Gastrocnemius medialis (tissue), 4 donors: Measurements from ENCODE around the gene PIAS2. TPM values are rescaled to one million over a fixed set of nuclear protein-coding genes. Genes with fewer than 3 reads are reported as not detected.

Source experiments
- ATAC-seq, 2 donors: fragments of 150-250 bp; one replicate each; pipeline ENCODE4 v1.9.1; 2016
- DNase-seq, 2 donors: peaks; one replicate each; pipeline ENCODE4 v3.0.0-alpha.2; 2019
- H3K27ac ChIP-seq, 4 donors: fragments of 200-600 bp; sonication (generic); 1 replicate in 1 of 4; 2 replicates in 3 of 4; pipeline ENCODE4 v1.5.1; 2016 to 2018; ENCODE audit warnings: mild to moderate bottlenecking in 2 of 4, moderate library complexity in 1 of 4
- H3K27me3 ChIP-seq, 3 donors: fragments of 200-600 bp; sonication (generic) in 2 of 3; 1 replicate in 1 of 3; 2 replicates in 2 of 3; pipeline versions ENCODE4 v1.5.1 to v1.6.0; 2016 to 2019; ENCODE audit warnings: mild to moderate bottlenecking in 1 of 3, moderate library complexity in 1 of 3
- H3K36me3 ChIP-seq, 2 donors: fragments of 200-600 bp; sonication (generic) in 1 of 2; one replicate each; pipeline ENCODE4 v1.5.1; 2017 to 2018
- H3K4me1 ChIP-seq, 2 donors: fragments of 200-600 bp; sonication (generic) in 1 of 2; one replicate each; pipeline ENCODE4 v1.5.1; 2016 to 2017; ENCODE audit warnings: mild to moderate bottlenecking in 2 of 2
- H3K4me3 ChIP-seq, 4 donors: fragments of 200-600 bp; sonication (generic) in 3 of 4; 1 replicate in 1 of 4; 2 replicates in 3 of 4; pipeline ENCODE4 v1.5.1; 2016 to 2019; ENCODE audit warnings: mild to moderate bottlenecking in 2 of 4
- H3K9me3 ChIP-seq, 3 donors: fragments of 200-600 bp; sonication (generic) in 2 of 3; 1 replicate in 1 of 3; 2 replicates in 2 of 3; pipeline ENCODE4 v1.5.1; 2016 to 2019
- CTCF ChIP-seq, 5 experiments: fragments of 450-650 bp in 3 of 5; fragments of 200-600 bp in 2 of 5; sonication (generic) in 2 of 5; IDR thresholded peaks in 4 of 5; conservative IDR thresholded peaks in 1 of 5; 1 replicate in 4 of 5; 2 replicates in 1 of 5; pipeline ENCODE4 v1.5.1; 2016 to 2019; ENCODE audit warnings: antibody characterized with exemption in 5 of 5, mild to moderate bottlenecking in 3 of 5, moderate library complexity in 3 of 5
- POLR2A ChIP-seq, 2 donors: fragments of 450-650 bp; IDR thresholded peaks; one replicate each; pipeline ENCODE4 v1.6.1; 2017; ENCODE audit warnings: antibody characterized with exemption in 2 of 2, mild to moderate bottlenecking in 2 of 2, moderate library complexity in 2 of 2
- in situ Hi-C, 4 donors: fragments of 200-750 bp; cut with MboI; loops; one replicate each; pipeline versions ENCODE4 v1.15.0 to v1.8.0; 2017; ENCODE audit warnings: low sequenced_read_pairs in 4 of 4
- intact Hi-C: fragments of 100-400 bp; cut with DNase I; formaldehyde crosslinking; loops from one replicate; pipeline ENCODE4 v1.15.1; 2023; ENCODE audit warnings: low total_unique reads
- total RNA-seq, 4 donors: library from RNA; depleted of rRNA; stranded (reverse); fragments of >200 nt; gene quantifications; one replicate each; pipeline versions ENCODE4 v1.1.0 to v1.2.3, GENCODE V29; 2016

The PIAS2 gene
- total RNA-seq, 4 donors from 2014 or later = 14.9 to 41.2 (median 25.1) TPM

- Histone ChIP-seq H3K4me1 (no peaks in the 10 kb centered on the region), H3K36me3 (no peaks in the 10 kb centered on the region), H3K27ac (no peak overlapping the region), H3K4me3 (no peak overlapping the region), H3K9me3 (no peaks in the 10 kb centered on the region), H3K27me3 (no peaks in the 10 kb centered on the region)
- DNase-seq (no peak), ATAC-seq (no peak)
- in situ Hi-C loops = no loop called here
- TF ChIP-seq CTCF (IDR thresholded peaks at IDR 0.05 in 4 of 5, conservative IDR thresholded peaks at IDR 0.05 in 1 of 5) (no peak), POLR2A (IDR thresholded peaks at IDR 0.05) (no peak)
- intact Hi-C loops = no loop called here
Measured at GRCh38 chr18:46787674-46788073, 129.6 kb downstream of the PIAS2 start.

DNA sequence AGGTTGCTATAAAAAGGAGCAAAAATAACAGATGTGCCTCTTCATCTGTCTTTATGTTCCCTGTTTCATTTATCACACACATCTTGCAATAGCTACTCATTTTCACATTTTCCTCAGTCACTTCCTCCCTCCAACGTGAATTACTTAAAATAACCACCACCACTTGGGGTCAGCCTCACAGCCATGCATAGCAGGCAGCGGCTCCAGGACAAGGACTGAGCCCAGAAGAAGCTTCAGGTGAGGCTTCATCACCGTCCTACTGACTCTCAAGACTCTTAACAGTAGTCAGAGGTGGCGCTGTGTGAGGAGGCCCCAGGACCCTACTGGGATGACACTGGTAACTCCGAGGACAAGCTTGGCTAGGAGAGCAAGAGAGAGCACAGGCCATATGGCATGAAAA, 144.9 kb downstream of the PIAS2 start:
- H3K27ac ChIP-seq = peak overlapping the region in 1 of 4 donors; percentile 8
- H3K9me3 ChIP-seq = no peaks in the 10 kb centered on the region
- no peaks in the 10 kb centered on the region for H3K36me3 ChIP-seq
- intact Hi-C loops = no loop called here
- peaks cover 28% of the 10 kb centered on the region in 2 donors for H3K4me1 ChIP-seq
- H3K27me3 ChIP-seq = no peaks in the 10 kb centered on the region
- TF ChIP-seq POLR2A (IDR thresholded peaks at IDR 0.05) (no peak), CTCF (IDR thresholded peaks at IDR 0.05 in 4 of 5, conservative IDR thresholded peaks at IDR 0.05 in 1 of 5) (peak in 1 of 5 experiments; percentile 2)
- no peak for ATAC-seq
- in situ Hi-C loops = no loop called here
- DNase-seq = no peak
- H3K4me3 ChIP-seq = no peak overlapping the region

GRCh38 chr18:46771141-46771540, 146.2 kb downstream of the PIAS2 start:
- intact Hi-C loops (no loop called here), in situ Hi-C loops (no loop called here)
- Histone ChIP-seq H3K27ac (no peak overlapping the region), H3K27me3 (no peaks in the 10 kb centered on the region), H3K36me3 (no peaks in the 10 kb centered on the region), H3K4me1 (peaks cover 28% of the 10 kb centered on the region in 2 donors), H3K9me3 (no peaks in the 10 kb centered on the region), H3K4me3 (no peak overlapping the region)
- no peak for DNase-seq
- no peak for ATAC-seq
- TF ChIP-seq POLR2A (IDR thresholded peaks at IDR 0.05) (no peak), CTCF (IDR thresholded peaks at IDR 0.05 in 4 of 5, conservative IDR thresholded peaks at IDR 0.05 in 1 of 5) (no peak)

- Histone ChIP-seq H3K27me3 (no peaks in the 10 kb centered on the region), H3K4me1 (peaks cover 28% of the 10 kb centered on the region in 2 donors), H3K4me3 (no peak overlapping the region), H3K9me3 (no peaks in the 10 kb centered on the region), H3K27ac (peak overlapping the region in 1 of 4 donors; percentile 78), H3K36me3 (no peaks in the 10 kb centered on the region)
- no peak for ATAC-seq
- intact Hi-C loops = no loop called here
- TF ChIP-seq CTCF (IDR thresholded peaks at IDR 0.05 in 4 of 5, conservative IDR thresholded peaks at IDR 0.05 in 1 of 5) (no peak), POLR2A (IDR thresholded peaks at IDR 0.05) (no peak)
- in situ Hi-C loops = no loop called here
- no peak for DNase-seq
Measured at GRCh38 chr18:46770708-46771107, 146.6 kb downstream of the PIAS2 start.
